GM12892 (cell line): Measurements from ENCODE around the gene PRDM16.

Source experiments
- POLR2A ChIP-seq: IDR thresholded peaks from 2 replicates; pipeline ENCODE4 v1.6.1; 2011; ENCODE audit warnings: low read depth, low read length, control low read depth
- POLR2AphosphoS5 ChIP-seq: IDR thresholded peaks from 2 replicates; pipeline ENCODE4 v1.6.1; 2011; ENCODE audit warnings: low read depth, low read length, control low read depth
- TAF1 ChIP-seq: IDR thresholded peaks from 2 replicates; pipeline ENCODE4 v1.6.1; 2011; ENCODE audit warnings: low read depth, mild to moderate bottlenecking, control low read depth, low read length, borderline replicate concordance

GRCh38 chr1:3322450-3323020 lies 253.5 kb downstream of the PRDM16 start:
- TF ChIP-seq POLR2A (no peak), POLR2AphosphoS5 (no peak), TAF1 (no peak)
